G401 (cell line): Measurements from ENCODE around the gene KAZN. TPM values are rescaled to one million over a fixed set of nuclear protein-coding genes. Genes with fewer than 3 reads are reported as not detected.
A peak's percentile ranks its signal among the peaks of the same experiment; 100 is the strongest.

Experiments used
- DNase-seq: peaks from one replicate; pipeline ENCODE4 v3.0.0-alpha.2; 2015; ENCODE audit warnings: low spot score
- in situ Hi-C: cut with HindIII; loops from 2 replicates; pipeline ENCODE4 v1.10.0; 2016; ENCODE audit warnings: low sequenced_read_pairs, mixed read lengths
- total RNA-seq: library from RNA; depleted of rRNA; stranded (reverse); fragments of >200 nt; shearing (Covaris generic); gene quantifications from 2 replicates; pipeline ENCODE4 v1.2.3, GENCODE V29; 2014

Gene KAZN
- total RNA-seq, 1 experiment from 2014 or later: 9.8 TPM

DNA sequence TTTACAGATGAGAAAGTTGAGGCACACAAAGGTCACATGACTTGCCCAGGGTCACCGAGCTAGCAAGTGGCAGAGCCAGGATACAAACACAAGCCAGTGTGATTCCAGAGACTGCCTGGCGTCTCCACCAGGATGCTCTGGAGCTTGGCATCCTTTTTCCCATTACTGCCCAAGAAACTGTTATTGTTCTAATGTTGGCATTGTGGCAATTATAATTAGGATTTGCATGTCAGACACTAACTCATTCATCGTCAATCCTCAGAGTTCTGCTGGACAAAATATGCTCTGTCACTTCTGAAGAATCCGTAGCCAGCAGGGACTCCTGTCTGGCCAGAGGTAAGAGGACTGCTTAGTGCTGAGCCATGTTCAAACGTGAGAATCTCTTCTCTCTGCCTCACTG, 8.8 kb downstream of the KAZN start:
- in situ Hi-C loops: no loop called here
- DNase-seq: peak; percentile 44

DNA sequence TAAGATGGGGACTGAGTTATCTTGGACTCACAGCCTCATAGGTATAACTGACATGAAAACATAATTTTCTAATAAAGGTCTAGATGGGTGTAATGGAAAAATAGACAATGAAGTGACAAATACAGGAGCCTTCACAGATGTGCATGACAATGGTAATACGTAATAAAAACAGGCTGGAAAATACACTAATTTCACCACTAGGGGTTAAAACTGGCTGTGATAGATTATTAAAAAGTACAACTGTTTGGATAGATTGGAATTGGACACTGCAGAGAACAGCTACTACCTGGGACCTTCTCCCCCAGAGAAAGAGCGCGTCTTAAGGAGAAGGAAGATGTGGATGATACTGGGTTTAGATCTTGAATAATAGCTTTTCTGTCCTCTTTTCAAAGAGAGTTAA, 9.8 kb downstream of the KAZN start:
- in situ Hi-C loops: no loop called here
- no peak for DNase-seq

- in situ Hi-C loops: no loop called here
- DNase-seq: no peak
Observed at GRCh38 chr1:14610761-14611160, 12.3 kb downstream of the KAZN start.

DNA sequence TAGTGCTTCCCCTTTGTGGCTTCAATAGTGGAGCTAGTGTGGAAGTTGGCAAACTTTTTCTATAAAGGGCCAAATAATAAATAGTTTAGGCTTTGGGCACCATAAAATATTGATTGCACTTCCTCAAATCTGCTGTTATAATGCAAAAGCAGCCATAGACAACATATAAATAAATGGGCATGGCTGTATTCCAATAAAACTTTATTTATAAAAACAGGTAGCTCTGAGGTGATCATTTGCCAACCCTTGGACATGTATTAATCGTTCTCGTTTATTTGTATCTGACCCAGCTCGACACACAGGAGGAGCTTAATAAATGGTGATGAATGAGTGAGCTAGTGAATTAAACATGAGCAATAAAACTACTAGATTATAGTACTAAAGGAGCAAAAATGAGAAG, 13.3 kb downstream of the KAZN start:
- in situ Hi-C loops: no loop called here
- DNase-seq: no peak

- in situ Hi-C loops: no loop called here
Observed at GRCh38 chr1:14612256-14612655, 13.8 kb downstream of the KAZN start.

GRCh38 chr1:14613926-14614325, 15.4 kb downstream of the KAZN start:
- in situ Hi-C loops: no loop called here
- DNase-seq: peak; percentile 75

More at GRCh38 chr1:14612256-14612655, 13.8 kb downstream of the KAZN start:
- DNase-seq: no peak

DNA sequence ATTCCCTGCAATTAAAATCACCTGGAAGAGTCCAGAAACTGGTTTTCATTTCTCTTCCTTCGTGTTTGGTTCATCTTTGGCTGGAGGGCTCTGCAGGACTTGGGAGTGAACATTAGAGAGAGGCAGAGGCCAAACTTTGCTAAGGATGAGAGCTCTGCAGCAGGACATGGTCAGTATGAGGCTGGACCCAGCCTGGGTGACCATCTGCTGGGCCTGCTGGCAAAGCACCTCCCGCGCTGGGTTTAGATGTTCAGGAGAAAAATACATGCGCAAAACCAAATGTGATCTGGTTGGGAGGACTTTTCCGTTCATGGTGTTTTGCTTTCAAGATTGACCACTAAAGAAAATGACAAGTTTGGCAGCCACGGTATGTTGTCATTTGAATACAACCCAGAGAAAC, 15.9 kb downstream of the KAZN start:
- peak; percentile 93 for DNase-seq
- in situ Hi-C loops: no loop called here

- no peak for DNase-seq
- in situ Hi-C loops: no loop called here
Observed at GRCh38 chr1:14615549-14616218, 17.2 kb downstream of the KAZN start.

GRCh38 chr1:14616632-14617396, 18.3 kb downstream of the KAZN start:
- DNase-seq: no peak
- in situ Hi-C loops: no loop called here

GRCh38 chr1:14617791-14618190, 19.3 kb downstream of the KAZN start:
- DNase-seq: no peak

DNA sequence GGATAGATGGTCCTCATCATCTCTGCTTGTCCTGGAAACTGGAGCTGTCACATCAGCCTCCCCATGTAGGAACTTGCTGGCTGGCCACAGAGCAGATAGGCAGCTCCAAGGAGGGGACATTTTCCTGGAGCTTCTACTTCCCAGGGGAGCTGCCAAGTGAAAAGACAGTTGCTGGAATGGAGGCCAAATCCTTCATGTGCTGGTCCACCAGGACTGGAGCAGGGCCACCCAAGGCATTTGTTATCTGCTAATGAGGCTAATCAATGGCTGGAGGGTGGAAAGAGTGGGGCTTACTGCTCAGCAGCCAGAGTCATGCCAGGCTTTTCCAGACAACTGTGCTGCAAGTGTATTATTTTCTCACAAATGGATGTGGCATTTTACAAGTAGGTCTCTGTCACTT, 22.5 kb downstream of the KAZN start:
- in situ Hi-C loops: no loop called here
- no peak for DNase-seq

More at GRCh38 chr1:14617791-14618190, 19.3 kb downstream of the KAZN start:
- in situ Hi-C loops: no loop called here

DNA sequence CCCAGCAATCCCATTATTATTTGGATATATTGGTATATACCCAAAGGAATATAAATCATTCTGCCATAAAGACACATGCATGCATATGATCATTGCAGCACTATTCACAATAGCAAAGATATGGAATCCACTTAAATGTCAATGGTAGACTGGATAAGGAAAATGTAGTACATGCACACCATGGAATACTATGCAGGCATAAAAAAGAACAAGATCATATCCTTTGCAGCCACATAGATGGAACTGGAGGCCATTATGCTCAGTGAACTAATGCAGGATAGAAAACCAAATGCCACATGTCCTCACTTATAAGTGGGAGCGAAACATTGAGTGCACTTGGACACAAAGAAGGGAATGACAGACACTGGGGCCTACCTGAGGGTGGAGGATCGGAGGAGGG, 24.6 kb downstream of the KAZN start:
- no peak for DNase-seq
- in situ Hi-C loops: no loop called here

DNA sequence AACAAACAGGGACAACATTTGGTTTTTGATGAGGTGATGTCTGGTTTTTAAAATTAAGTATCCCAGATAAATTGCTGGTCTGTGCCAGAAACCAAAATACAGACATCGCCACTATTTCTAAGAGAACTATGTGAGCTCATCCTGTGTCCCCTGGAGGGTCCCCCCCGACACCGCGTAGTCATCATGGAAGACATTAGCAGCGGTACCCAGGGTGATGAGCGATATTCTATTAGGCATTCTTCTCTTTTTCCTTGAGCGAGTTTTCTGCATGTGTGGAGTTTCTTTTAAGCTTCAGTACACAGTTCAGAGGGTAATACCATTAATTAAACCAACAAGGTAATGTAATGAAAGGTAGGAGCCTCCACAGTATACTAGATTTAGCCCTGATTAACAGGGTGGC, 26.5 kb downstream of the KAZN start:
- in situ Hi-C loops: no loop called here
- DNase-seq: no peak

GRCh38 chr1:14625572-14625971, 27.1 kb downstream of the KAZN start:
- DNase-seq: peak; percentile 54
- in situ Hi-C loops: no loop called here

- in situ Hi-C loops: no loop called here
Observed at GRCh38 chr1:14625996-14626395, 27.5 kb downstream of the KAZN start.

GRCh38 chr1:14626869-14627607, 28.6 kb downstream of the KAZN start:
- in situ Hi-C loops: no loop called here
- DNase-seq: no peak

More at GRCh38 chr1:14625996-14626395, 27.5 kb downstream of the KAZN start:
- no peak for DNase-seq

- DNase-seq: no peak
- in situ Hi-C loops: no loop called here
Observed at GRCh38 chr1:14627608-14628489, 29.4 kb downstream of the KAZN start.

DNA sequence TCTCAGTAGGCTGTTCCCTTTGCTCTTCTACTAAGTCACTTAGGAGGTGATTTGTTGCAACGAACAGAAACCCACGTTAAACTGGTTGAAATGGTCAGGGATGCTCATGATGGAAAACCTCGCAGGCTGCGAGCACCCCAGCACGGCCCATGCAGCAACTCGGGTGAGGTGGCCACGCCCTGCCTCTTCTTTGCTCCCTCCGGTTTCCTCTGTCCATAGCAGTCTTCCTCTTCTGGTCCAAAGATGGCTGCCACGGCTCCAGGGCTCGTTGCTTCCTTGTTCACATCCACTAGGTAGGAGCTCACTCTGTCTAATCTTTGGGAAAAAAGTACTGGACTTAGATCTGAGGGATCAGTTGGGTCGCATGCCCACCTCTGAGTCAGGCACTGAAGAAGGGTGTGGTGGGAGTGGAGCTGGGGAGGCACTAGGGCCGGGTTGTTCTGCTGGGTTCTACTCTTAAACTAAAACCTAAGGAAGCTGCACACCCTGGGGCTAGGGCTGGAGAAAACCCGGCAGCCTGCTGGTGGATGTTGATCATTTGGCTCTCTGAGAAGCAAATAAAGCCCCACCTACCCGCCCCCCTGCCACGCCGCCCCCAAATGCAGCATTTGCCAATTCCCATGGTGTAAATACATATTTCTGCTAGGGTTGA, 31.0 kb downstream of the KAZN start:
- no peak for DNase-seq
- in situ Hi-C loops: no loop called here

DNA sequence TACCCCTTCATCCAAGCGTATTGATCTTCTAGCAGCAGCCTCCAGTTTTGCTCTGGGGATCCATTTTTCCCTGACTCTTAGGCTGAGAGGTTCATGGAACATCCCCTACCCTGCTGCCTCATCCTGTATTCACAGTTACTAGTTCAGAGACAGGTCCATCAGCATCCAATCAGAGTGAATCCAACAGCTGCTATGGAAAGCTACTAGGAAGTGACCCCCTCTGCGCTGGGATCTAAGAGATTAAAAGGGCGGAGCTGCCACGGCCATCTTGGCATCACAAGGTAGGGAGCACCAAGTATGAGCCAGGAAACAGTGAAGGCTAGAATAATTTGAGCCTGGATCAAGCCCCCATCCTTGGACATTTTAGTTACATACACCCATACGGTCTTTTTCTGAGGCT, 32.5 kb downstream of the KAZN start:
- in situ Hi-C loops: no loop called here
- no peak for DNase-seq
